Ishikawa (cell line): ENCODE measurements around the gene PON2.

ENCODE experiments used
- CEBPB ChIP-seq: IDR thresholded peaks from 2 replicates; pipeline ENCODE4 v1.6.1; 2012
- CREB1 ChIP-seq: IDR thresholded peaks from 2 replicates; pipeline ENCODE4 v1.6.1; 2012; ENCODE audit warnings: low read depth
- EGR1 ChIP-seq: IDR thresholded peaks from 2 replicates; pipeline ENCODE4 v1.6.1; 2012
- EP300 ChIP-seq: IDR thresholded peaks from 2 replicates; pipeline ENCODE4 v1.6.1; 2012; ENCODE audit warnings: borderline replicate concordance
- FOXM1 ChIP-seq: IDR thresholded peaks from 2 replicates; pipeline ENCODE4 v1.6.1; 2012; ENCODE audit warnings: low read depth, borderline replicate concordance
- NFIC ChIP-seq: IDR thresholded peaks from 2 replicates; pipeline ENCODE4 v1.6.1; 2012
- RAD21 ChIP-seq: IDR thresholded peaks from 2 replicates; pipeline ENCODE4 v1.6.1; 2012; ENCODE audit warnings: low read depth
- TAF1 ChIP-seq: IDR thresholded peaks from 2 replicates; pipeline ENCODE4 v1.6.1; 2012; ENCODE audit warnings: low read depth, mild to moderate bottlenecking
- TCF12 ChIP-seq: IDR thresholded peaks from 2 replicates; pipeline ENCODE4 v1.6.1; 2012; ENCODE audit warnings: low read depth
- TEAD4 ChIP-seq: IDR thresholded peaks from 2 replicates; pipeline ENCODE4 v1.6.1; 2012
- YY1 ChIP-seq: IDR thresholded peaks from 2 replicates; pipeline ENCODE4 v1.6.1; 2012; ENCODE audit warnings: low read depth
- ZBTB7A ChIP-seq: IDR thresholded peaks from 2 replicates; pipeline ENCODE4 v1.6.1; 2012; ENCODE audit warnings: low read depth
- TF ChIP-seq, protein P1 (sequence below): IDR thresholded peaks from 2 replicates; pipeline ENCODE4 v1.6.1; 2012
- TF ChIP-seq, protein P2 (sequence below): IDR thresholded peaks from 2 replicates; pipeline ENCODE4 v1.6.1; 2012; ENCODE audit warnings: low read depth, mild to moderate bottlenecking
- TF ChIP-seq, protein P3 (sequence below): IDR thresholded peaks from 2 replicates; pipeline ENCODE4 v1.6.1; 2012

The PON2 gene

DNA sequence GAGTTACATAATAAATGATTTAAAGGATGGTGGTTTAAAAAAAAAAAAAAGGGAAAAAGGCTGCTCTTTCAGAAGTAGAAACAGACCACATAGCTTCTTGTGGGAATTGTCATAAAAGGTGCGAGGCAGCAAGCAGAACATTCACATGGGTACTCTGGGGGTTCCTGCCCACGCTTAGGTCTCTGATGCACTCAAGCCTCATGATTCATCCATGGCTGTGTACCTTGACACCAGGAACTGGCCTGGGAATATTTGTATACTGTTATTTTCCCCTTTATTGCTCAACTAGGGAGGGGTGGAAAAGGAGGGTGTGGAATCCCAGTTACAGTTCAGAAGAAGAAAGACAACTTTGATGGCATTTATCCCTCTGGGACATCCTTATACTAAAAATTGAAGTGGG is 4.0 kb downstream of the PON2 start:
- TF ChIP-seq NFIC = no peak
- no peak for TF ChIP-seq CREB1
- TF ChIP-seq TAF1 = no peak

DNA sequence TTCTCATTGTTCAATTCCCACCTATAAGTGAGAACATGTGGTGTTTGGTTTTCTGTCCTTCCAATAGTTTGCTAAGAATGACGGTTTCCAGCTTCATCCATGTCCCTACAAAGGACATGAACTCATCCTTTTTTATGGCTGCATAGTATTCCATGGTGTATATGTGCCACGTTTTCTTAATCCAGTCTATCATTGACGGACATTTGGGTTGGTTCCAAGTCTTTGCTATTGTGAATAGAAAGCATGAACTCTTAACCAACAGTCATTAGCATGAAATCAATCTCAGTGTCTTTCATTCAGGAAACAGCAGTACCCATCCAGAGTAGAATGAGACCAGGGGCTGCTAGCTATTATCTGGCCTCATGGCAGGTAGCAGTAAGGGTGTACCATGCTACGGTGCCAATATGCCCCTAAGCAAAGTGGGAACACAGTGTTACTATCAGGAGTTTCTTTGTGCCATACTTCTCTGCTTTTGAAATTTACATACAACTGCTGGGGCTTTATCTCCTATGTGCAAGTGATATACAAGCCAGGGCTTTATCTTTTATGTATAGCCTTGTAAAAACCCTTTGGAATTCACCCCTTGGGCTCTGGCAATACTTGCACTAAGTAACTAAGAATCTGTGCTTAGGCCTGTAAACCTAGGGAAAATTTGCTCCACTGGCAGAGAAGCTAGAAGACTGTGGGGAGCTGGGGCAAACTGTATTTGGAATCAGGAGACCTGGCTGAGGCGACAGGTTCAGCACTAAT is 5.4 kb downstream of the PON2 start:
- TF ChIP-seq, protein P1, sequence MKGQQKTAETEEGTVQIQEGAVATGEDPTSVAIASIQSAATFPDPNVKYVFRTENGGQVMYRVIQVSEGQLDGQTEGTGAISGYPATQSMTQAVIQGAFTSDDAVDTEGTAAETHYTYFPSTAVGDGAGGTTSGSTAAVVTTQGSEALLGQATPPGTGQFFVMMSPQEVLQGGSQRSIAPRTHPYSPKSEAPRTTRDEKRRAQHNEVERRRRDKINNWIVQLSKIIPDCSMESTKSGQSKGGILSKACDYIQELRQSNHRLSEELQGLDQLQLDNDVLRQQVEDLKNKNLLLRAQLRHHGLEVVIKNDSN = no peak
- TF ChIP-seq, protein P2, sequence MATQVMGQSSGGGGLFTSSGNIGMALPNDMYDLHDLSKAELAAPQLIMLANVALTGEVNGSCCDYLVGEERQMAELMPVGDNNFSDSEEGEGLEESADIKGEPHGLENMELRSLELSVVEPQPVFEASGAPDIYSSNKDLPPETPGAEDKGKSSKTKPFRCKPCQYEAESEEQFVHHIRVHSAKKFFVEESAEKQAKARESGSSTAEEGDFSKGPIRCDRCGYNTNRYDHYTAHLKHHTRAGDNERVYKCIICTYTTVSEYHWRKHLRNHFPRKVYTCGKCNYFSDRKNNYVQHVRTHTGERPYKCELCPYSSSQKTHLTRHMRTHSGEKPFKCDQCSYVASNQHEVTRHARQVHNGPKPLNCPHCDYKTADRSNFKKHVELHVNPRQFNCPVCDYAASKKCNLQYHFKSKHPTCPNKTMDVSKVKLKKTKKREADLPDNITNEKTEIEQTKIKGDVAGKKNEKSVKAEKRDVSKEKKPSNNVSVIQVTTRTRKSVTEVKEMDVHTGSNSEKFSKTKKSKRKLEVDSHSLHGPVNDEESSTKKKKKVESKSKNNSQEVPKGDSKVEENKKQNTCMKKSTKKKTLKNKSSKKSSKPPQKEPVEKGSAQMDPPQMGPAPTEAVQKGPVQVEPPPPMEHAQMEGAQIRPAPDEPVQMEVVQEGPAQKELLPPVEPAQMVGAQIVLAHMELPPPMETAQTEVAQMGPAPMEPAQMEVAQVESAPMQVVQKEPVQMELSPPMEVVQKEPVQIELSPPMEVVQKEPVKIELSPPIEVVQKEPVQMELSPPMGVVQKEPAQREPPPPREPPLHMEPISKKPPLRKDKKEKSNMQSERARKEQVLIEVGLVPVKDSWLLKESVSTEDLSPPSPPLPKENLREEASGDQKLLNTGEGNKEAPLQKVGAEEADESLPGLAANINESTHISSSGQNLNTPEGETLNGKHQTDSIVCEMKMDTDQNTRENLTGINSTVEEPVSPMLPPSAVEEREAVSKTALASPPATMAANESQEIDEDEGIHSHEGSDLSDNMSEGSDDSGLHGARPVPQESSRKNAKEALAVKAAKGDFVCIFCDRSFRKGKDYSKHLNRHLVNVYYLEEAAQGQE = no peak
- TF ChIP-seq CEBPB (no peak), EGR1 (no peak)

DNA sequence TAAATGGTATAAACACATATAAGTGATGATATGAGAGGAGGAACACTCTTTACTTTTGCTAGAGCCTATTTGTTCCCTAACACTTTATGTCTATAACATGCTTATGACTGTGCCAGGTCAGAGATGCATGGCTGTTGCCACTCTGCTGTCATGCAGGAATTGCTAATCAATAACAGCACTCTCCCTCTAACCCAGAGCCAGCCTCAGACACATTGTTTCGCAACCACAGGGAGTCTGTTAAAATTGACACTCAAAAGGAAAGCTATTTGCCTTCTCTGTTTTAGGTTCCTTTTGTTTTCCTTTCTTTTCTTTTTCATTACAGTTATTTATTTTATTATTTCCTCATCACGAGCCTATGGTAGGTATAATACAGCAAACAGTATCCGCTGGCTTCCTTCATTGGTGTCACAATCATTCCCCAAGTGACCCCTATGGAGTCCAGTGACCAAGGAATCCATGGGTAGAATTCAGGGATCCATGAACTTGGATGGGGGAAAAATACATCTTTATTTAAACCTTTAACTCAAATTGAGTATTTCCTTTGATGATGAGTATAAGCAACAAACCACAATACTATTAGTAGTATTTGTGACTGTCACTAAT is 6.8 kb downstream of the PON2 start:
- no peak for TF ChIP-seq RAD21
- TF ChIP-seq, protein P2 = no peak
- TF ChIP-seq EP300 = no peak
- peak; percentile 64; the same call in 1 of the 2 replicates for TF ChIP-seq CEBPB

DNA sequence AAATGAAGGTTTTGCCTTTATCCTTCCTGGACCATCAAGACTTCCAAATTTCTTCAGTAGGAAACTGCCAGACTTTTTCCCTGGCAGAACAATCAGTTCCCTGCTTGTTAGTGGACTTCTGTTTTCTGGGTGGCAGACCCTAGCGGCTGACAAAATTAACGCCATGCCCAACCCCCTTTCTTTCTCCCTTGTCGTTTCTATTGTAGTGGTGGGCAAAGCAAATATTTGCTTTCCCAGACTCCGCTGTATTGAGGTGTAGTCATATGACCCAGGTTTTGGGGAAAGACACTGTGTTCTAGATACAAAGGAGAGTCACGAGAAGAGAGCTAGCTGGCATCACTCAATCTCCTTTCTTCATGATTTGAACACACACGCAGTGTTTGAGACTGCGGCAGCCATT is 7.7 kb downstream of the PON2 start:
- TF ChIP-seq TCF12 (no peak), NFIC (no peak), EGR1 (no peak), TAF1 (no peak), EP300 (no peak), ZBTB7A (no peak)

DNA sequence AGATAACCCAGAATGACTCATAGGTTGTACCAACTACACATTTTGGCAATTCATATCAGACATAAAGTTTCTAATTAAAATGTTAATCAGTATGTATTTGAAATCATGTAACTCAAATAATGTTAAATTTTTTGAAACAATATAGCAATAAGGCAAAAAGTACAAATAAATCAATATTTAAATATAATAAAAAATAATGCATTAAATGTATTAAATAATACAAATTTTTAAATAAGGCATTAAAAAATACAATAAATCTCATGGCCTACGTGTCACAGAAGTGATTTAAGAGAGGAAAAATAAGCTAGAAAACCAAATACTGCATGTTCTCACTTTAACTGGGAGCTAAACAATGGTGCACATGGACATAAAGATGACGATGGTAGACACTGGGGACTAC is 9.1 kb downstream of the PON2 start:
- no peak for TF ChIP-seq YY1
- TF ChIP-seq NFIC = no peak
- TF ChIP-seq TEAD4 = no peak
- TF ChIP-seq, protein P3, sequence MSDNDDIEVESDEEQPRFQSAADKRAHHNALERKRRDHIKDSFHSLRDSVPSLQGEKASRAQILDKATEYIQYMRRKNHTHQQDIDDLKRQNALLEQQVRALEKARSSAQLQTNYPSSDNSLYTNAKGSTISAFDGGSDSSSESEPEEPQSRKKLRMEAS = no peak
- TF ChIP-seq CEBPB = no peak
- TF ChIP-seq, protein P2 = no peak
- TF ChIP-seq ZBTB7A = no peak

DNA sequence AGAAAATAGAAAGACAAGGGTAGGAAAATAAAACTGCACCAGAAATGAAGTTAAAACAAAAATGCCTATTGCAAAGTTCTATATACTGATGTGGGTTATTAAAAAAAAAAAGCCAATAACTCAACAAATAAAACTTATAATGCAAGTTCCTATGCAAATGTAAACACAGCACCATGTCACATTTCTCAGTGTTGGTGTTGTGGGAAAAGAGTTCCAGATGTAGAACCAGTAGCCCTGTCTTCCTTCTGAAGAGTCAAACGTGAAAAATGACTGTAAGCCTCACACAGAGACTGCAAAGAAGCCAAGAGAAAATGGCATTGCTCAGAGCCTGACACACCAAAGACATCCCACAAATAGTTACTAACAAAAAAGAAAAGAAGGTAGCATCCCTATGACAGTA is 10.1 kb downstream of the PON2 start:
- TF ChIP-seq CEBPB = no peak
- TF ChIP-seq TEAD4 = no peak
- no peak for TF ChIP-seq CREB1
- TF ChIP-seq, protein P1 = no peak
- TF ChIP-seq, protein P3 = no peak
- no peak for TF ChIP-seq EP300
- TF ChIP-seq YY1 = no peak
- TF ChIP-seq, protein P2 = no peak
- TF ChIP-seq ZBTB7A = no peak
- TF ChIP-seq FOXM1 = no peak
- TF ChIP-seq TCF12 = no peak
